GM06990 (cell line): Measurements from ENCODE around the gene AXIN1.

Experiments used
- DNase-seq: peaks from one replicate; pipeline ENCODE4 v3.0.0-alpha.2; 2011; ENCODE audit not compliant: insufficient read length; ENCODE audit errors: extremely low read depth
- H3K27me3 ChIP-seq: replicated peaks from 2 replicates; pipeline ENCODE4 v1.6.0; 2011; ENCODE audit warnings: low read length; ENCODE audit not compliant: control insufficient read depth, insufficient read depth
- H3K36me3 ChIP-seq: 2 replicates; pipeline ENCODE4 v1.5.1; 2011; ENCODE audit warnings: low read length; ENCODE audit not compliant: control insufficient read depth, insufficient read depth
- H3K4me3 ChIP-seq: replicated peaks from 2 replicates; pipeline ENCODE4 v1.5.1; 2011; ENCODE audit warnings: low read depth, mild to moderate bottlenecking, control low read depth, low read length
- CTCF ChIP-seq: IDR thresholded peaks from 2 replicates; pipeline ENCODE4 v1.5.1; 2011; ENCODE audit warnings: low read length, control low read depth, mild to moderate bottlenecking, inconsistent platforms; ENCODE audit not compliant: insufficient read depth, poor library complexity, severe bottlenecking

Gene AXIN1

GRCh38 chr16:252366-253337, 99.9 kb downstream of the AXIN1 start:
- TF ChIP-seq CTCF: no peak
- Histone ChIP-seq H3K4me3 (no peak overlapping the region), H3K36me3 (peaks cover 5% of the 10 kb centered on the region), H3K27me3 (no peaks in the 10 kb centered on the region)
- DNase-seq: no peak

- Histone ChIP-seq H3K36me3 (peaks cover 3% of the 10 kb centered on the region), H3K4me3 (no peak overlapping the region), H3K27me3 (no peaks in the 10 kb centered on the region)
- no peak for TF ChIP-seq CTCF
- no peak for DNase-seq
These were observed 103.1 kb downstream of the AXIN1 start for GRCh38 chr16:249431-249830.

GRCh38 chr16:247027-247426, 105.5 kb downstream of the AXIN1 start:
- Histone ChIP-seq H3K36me3 (no peaks in the 10 kb centered on the region; the same call in 1 of the 2 replicates), H3K27me3 (no peaks in the 10 kb centered on the region), H3K4me3 (no peak overlapping the region)
- DNase-seq: no peak
- TF ChIP-seq CTCF: no peak

- no peak overlapping the region for H3K4me3 ChIP-seq
- TF ChIP-seq CTCF: no peak
- H3K36me3 ChIP-seq: no peaks in the 10 kb centered on the region; the same call in 1 of the 2 replicates
- no peaks in the 10 kb centered on the region for H3K27me3 ChIP-seq
- DNase-seq: no peak
These were observed 107.4 kb downstream of the AXIN1 start for GRCh38 chr16:245105-245504.

- Histone ChIP-seq H3K4me3 (no peak overlapping the region), H3K36me3 (no peaks in the 10 kb centered on the region; the same call in 1 of the 2 replicates), H3K27me3 (no peaks in the 10 kb centered on the region)
- TF ChIP-seq CTCF: no peak
- no peak for DNase-seq
These were observed 109.2 kb downstream of the AXIN1 start for GRCh38 chr16:243348-243747.

- H3K4me3 ChIP-seq: no peak overlapping the region
- DNase-seq: no peak
- H3K36me3 ChIP-seq: no peaks in the 10 kb centered on the region; the same call in 1 of the 2 replicates
- TF ChIP-seq CTCF: no peak
- no peaks in the 10 kb centered on the region for H3K27me3 ChIP-seq
These were observed 110.2 kb downstream of the AXIN1 start for GRCh38 chr16:242281-242680.
